Kidney tubule cell (primary cell): Measurements from ENCODE around the gene HEG1.

Source experiments
- DNase-seq: peaks from one replicate; pipeline ENCODE4 v3.0.0-alpha.2; 2018; ENCODE audit warnings: low spot score

Gene HEG1

DNA sequence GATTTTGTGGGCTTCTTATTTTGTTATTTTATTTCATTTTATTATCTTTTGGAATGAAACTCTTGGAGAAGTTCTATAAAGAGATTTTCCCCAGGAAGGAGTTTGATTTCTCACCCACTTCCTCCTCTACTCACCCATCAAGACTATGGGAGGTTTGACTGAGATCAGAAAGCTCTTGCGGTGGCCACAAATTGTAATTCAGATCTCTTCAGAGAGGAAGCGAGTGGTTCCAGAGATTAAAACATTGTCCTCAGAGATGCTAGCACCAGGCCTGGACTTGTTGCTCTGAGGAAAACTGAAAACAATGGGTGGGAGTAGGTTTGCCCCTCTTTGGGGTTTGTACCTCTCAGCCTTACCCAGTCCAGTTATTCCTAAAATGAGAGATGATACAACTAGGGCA, 113.2 kb downstream of the HEG1 start:
- no peak for DNase-seq

DNA sequence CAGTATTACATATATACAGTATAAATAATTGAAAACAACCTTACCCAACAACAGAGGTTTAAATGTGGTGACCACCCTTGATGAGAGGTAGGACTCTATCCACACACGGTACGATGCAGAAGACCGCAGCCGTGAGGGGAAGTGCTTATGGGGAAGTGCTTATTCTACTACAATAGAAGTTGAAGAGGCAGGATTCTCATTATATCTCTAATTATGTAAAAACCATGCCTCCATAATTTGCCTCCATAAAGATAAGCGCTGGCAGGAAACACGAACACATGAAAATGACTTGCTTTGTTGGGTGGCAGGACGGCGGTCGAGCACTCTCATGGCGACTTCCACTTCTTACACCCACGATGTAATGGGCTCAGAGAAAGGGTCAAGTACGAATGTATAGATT, 114.0 kb downstream of the HEG1 start:
- no peak for DNase-seq

DNA sequence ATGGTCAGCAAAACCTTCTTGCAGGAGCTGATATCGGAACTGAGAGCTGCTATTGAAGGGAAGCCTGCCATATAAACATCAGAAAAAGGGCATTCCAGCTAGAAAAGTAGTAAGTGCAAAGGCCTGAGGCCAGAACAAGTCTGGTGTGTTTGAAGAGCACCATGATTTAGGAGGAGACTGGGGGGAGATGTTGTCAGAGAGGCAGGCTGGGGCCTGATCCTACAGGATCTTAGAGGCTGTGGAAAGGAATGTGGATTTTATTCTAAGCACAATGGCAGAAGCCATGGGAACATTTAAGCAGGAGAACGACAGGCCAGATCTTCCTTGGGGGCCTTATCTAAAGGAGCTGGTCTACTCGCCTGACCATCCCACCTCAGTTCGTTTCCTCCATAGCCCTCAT, 116.1 kb downstream of the HEG1 start:
- DNase-seq, result no peak

DNA sequence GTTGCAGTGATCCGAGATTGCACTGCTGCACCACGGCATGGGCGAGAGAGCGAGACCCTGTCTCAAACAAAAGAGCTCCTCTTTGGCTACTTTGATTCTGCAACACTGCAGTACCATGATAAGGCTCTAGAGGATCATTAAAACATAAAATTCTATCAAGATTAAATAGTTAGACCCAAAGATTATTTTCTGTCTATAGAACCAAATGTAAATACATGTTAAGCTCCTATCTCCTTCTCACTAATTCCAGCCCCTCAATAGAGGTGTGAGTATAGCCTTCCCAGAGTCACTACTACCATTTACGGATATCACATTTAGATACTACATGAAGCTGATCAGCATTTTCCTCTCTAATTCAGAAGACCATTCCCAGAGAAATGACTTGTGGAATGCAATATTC, 116.9 kb downstream of the HEG1 start:
- no peak for DNase-seq

DNA sequence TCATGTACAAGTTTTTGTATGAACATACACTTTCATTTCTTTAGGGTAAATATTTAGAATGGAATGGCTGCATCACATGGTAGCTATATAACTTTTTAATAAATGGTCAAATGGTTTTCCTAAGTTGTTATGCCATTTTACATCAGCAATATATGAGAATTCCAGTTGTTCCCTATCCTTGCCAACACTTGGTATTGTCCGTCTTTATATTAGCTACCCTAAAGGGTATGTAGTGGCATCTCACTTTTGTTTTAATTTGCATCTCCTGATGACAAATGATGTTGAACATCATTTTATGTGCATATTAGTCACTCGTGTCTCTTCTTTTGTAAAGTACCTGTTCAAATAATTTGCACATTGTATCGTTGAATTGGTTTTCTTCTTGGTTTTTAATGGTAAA, 118.7 kb downstream of the HEG1 start:
- no peak for DNase-seq

DNA sequence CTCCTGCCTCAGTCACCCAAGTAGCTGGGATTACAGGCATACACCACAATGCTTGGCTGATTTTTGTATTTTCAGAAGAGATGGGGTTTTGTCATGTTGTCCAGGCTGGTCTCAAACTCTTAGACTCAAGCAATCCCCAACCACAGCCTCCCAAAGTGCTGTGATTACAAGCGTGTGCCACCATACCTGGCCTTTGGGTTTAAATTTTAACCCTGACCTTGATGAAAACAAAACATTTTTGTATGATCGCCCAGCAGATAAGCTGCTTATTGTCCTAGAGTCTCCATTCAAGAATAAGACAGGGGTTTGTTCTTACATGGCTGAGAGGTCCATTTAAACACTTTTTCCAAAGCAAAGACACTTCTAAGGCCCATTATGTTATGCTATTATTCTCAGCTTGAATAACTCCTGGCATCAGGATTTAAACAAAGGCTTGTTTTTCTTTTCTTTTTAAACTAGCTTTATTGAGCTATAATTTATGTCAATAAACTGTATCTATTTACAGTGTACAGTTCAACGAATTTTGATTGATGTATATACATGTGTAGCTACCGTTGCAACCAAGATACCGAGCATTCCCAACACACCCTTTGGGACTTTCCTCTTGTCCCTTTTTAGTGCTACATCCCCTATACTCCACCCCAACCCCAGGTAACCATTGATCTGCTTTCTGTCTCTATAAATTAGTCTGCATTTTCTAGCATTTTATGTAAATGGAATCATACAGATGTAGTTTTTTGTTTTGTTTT, 119.8 kb downstream of the HEG1 start:
- no peak for DNase-seq

GRCh38 chr3:124935264-124935663, 120.5 kb downstream of the HEG1 start:
- DNase-seq, result no peak

DNA sequence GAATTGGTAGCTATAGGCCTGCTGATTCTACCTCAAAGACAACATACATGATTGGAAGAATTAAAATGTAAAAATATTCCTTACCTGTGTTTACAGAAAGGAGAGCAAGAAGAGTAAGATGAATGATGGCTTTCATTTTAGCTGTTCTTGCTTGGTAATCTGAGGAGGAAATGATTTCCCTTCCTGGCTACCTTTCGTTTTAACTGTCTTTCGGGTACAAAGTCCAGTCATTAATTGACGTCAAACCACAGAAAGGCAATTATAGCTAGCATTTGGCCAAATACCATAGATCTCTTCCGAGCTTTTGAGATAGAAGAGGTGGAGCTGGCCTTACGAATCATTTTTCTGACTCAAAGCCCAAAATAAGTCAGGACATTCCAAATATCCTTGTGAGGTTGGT, 121.2 kb downstream of the HEG1 start, which contains the start of gene MUC13:
MUC13 (minus strand) TSS at position 175 of the 400 bp plus-strand sequence; CDS start at position 136, 39 bp downstream.
- DNase-seq, result peak; percentile 13

- DNase-seq, result peak; percentile 64
Measured at GRCh38 chr3:124928333-124929202, 127.2 kb downstream of the HEG1 start.

GRCh38 chr3:124927574-124928045, 128.2 kb downstream of the HEG1 start:
- no peak for DNase-seq

GRCh38 chr3:124926426-124927101, 129.2 kb downstream of the HEG1 start:
- no peak for DNase-seq

DNA sequence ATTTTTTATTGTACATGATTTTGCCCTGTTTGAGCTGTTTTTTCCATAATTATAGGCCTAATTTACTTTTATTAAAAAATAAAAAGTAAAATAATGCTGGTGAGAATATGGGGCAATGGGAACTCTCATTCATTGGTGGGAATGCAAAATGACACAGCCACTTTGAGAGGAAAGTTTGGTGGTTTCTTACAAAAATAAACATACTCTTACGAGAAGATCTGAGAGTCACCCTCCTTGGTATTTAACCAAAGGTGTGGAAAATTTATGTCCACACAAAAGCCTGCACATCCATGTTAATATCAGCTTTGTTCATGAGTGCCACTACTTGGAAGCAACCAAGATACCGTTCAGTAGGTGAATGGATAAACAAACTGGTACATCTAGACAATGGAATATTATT, 131.1 kb downstream of the HEG1 start:
- DNase-seq, result no peak

- DNase-seq, result no peak
Measured at GRCh38 chr3:124923833-124924232, 132.0 kb downstream of the HEG1 start.

- DNase-seq, result no peak
Measured at GRCh38 chr3:124920718-124921117, 135.1 kb downstream of the HEG1 start.

DNA sequence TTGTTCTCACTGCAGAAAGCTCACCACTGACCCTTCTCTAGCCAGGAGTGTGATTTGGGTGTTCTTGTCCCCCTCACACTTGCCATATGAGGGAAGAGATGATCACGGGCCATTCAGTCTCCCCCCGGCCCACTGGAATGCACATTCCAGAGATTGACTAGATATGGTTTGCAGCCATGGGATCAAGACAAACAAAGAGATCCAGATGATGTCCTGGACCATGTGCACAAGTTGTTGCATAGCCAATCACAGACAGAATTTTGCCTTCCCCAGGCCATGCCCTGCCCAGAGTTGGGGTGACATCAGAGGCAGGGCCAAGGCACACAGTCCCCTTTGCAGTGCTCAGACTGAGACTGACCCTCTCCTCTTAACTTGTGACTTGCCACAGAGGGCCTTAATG, 136.0 kb downstream of the HEG1 start:
- DNase-seq, result no peak

- no peak for DNase-seq
Measured at GRCh38 chr3:124918524-124918923, 137.3 kb downstream of the HEG1 start.

DNA sequence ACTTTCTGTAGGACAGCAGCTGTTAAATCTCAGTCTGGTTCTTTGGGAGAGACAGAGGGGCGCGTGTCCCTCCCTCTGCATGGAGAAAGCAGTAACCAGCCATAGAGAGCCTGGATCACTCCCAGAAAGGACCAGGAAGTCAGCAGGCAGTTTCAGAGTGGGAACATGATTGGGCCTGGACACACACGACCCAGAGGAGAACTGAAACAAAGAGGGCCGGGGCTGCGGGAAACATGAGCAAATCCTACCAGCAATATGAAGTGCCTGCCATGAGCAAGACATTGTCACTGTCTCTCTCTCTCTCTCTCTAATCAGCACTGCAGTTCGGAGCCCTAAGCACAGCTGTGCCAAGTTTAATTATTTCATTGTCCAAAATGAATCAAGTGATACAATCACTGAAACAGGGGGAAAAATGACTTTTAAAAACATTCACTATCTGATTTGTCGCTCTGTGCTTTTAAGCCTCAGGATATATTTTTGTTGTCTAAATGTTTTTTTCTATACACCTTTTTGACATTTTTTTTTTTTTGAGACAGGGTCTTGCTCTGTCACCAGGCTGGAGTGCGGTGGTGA, 138.9 kb downstream of the HEG1 start:
- DNase-seq, result no peak
